HG03095 (cell line): ENCODE results near the gene DLX2.

Experiments used
- ATAC-seq: cut with Tn5 transposase; IDR thresholded peaks from one replicate; pipeline ENCODE4 v1.9.1; 2021; ENCODE audit warnings: moderate library complexity; ENCODE audit not compliant: unreplicated experiment

DLX2 gene

GRCh38 chr2:172056293-172056692, 46.4 kb downstream of the DLX2 start:
- ATAC-seq = no peak

- ATAC-seq = no peak
Observed at GRCh38 chr2:172053486-172053885, 49.2 kb downstream of the DLX2 start.

- ATAC-seq = no peak
Observed at GRCh38 chr2:172052000-172052983, 50.4 kb downstream of the DLX2 start.

GRCh38 chr2:172050479-172051125, 52.1 kb downstream of the DLX2 start:
- ATAC-seq = no peak

GRCh38 chr2:172049567-172050120, 53.1 kb downstream of the DLX2 start:
- ATAC-seq = no peak
